ENCODE data around the gene SPTAN1. TPM values are rescaled to one million over a fixed set of nuclear protein-coding genes. Genes with fewer than 3 reads are reported as not detected.

Gene SPTAN1
- total and polyA plus RNA-seq, 2 of the 4 experiments (the other 2 are of a cell fraction) = 275 to 327 TPM

DNA sequence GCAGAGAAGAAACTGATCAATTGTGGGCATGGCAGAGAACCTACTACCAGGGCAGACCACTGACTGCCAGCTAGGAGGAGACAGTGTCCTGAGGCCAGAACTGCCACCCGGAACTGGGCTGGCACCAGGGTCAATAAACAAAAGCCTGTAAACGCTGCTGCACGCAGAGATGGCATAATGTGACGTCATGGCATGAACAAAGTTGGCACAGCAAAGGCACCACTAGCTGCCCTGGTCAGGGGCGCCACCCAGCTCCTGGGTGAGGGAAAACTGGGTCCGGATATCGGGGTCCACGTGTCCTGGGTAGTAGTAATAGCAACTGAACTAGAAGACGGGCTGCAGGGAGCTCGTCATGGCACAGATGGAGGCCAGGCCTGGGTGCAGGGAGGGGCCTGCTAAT, 72.2 kb downstream of the SPTAN1 start:
- no TSS peak for BruUV-seq (replicated peaks)
- Histone ChIP-seq H3K23ac (ENCODE audit: low read depth, low read length) (no peak overlapping the region), H2AK9ac (replicated peaks; ENCODE audit: low read depth, low read length, poor library complexity) (no peak overlapping the region), H4K8ac (ENCODE audit: low read depth in 2 of 2, low read length in 2 of 2) (no peak overlapping the region), H3K36me3 (ENCODE audit: control insufficient read depth, insufficient read depth, low read length) (peaks cover 90% of the 10 kb centered on the region), H3K9ac (ENCODE audit: low read depth, low read length) (no peak overlapping the region), H3K27me3 (ENCODE audit: control insufficient read depth, insufficient read depth, low read length) (no peaks in the 10 kb centered on the region), H2BK120ac (ENCODE audit: low read depth, low read length) (no peak overlapping the region), H4K91ac (ENCODE audit: insufficient read depth, low read depth, low read length) (no peak overlapping the region), H2AFZ (replicated peaks; ENCODE audit: low read length, poor library complexity) (no peak overlapping the region), H4K5ac (ENCODE audit: low read depth, low read length) (no peak overlapping the region), H3K4me3 (ENCODE audit: insufficient read depth, low read depth, low read length) (no peak overlapping the region), H3K4ac (ENCODE audit: low read depth, low read length) (no peak overlapping the region), H3K9me1 (ENCODE audit: insufficient read depth, low read length) (no peaks in the 10 kb centered on the region), H3K56ac (ENCODE audit: extremely low read depth, insufficient read depth, low read length) (no peak overlapping the region), H3K27ac (ENCODE audit: insufficient read depth, low read length) (no peak overlapping the region), H3K14ac (replicated peaks; ENCODE audit: low read depth, low read length) (no peak overlapping the region), H2BK20ac (ENCODE audit: low read depth, low read length) (no peak overlapping the region), H3K79me1 (ENCODE audit: low read depth in 1 of 2, low read length in 2 of 2) (peaks cover 7 to 19% of the 10 kb centered on the region in 2 experiments; a peak in 3 of 4 replicates), H3K18ac (ENCODE audit: low read depth, low read length) (no peak overlapping the region), H3K9me3 (ENCODE audit: control insufficient read depth, insufficient read depth, low read length) (no peaks in the 10 kb centered on the region), H3K4me1 (ENCODE audit: control insufficient read depth, insufficient read depth, low read length) (no peaks in the 10 kb centered on the region), H3K4me2 (ENCODE audit: low read depth, low read length) (no peak overlapping the region), H2BK5ac (ENCODE audit: low read depth, low read length, poor library complexity, severe bottlenecking) (no peak overlapping the region), H2AK5ac (ENCODE audit: low read depth, low read length) (no peak overlapping the region), H2BK15ac (ENCODE audit: low read depth, low read length) (no peak overlapping the region), H4K20me1 (ENCODE audit: insufficient read depth, low read length) (peaks cover 3% of the 10 kb centered on the region; the same call in 1 of the 2 replicates)
- in situ Hi-C loops (cut with MboI; ENCODE audit: low sequenced_read_pairs) = no loop called here
- ATAC-seq (ENCODE audit: low read depth) = no peak
- WGBS, 2 experiments (ENCODE audit: extremely low coverage in 2 of 2, insufficient read length in 1 of 2) = 81% methylated on average over 7 of the region's 10 CpGs; no CpG with 5 or more reads in 1 of the 2 experiments
- TF ChIP-seq CHD1 (IDR thresholded peaks at IDR 0.05; ENCODE audit: low read depth, low read length) = no peak
- no peak for TF ChIP-seq MXI1 (IDR thresholded peaks at IDR 0.05; ENCODE audit: borderline replicate concordance, low read depth, low read length)
- TF ChIP-seq, protein P1, sequence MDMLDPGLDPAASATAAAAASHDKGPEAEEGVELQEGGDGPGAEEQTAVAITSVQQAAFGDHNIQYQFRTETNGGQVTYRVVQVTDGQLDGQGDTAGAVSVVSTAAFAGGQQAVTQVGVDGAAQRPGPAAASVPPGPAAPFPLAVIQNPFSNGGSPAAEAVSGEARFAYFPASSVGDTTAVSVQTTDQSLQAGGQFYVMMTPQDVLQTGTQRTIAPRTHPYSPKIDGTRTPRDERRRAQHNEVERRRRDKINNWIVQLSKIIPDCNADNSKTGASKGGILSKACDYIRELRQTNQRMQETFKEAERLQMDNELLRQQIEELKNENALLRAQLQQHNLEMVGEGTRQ (IDR thresholded peaks at IDR 0.05; ENCODE audit: low read depth, low read length) = no peak
- TF ChIP-seq BHLHE40 (IDR thresholded peaks at IDR 0.05; ENCODE audit: low read depth, low read length) = no peak
- no peak for TF ChIP-seq SMC3 (IDR thresholded peaks at IDR 0.05; ENCODE audit: low read depth, low read length)
- TF ChIP-seq RFX5 (IDR thresholded peaks at IDR 0.05; ENCODE audit: low read depth, low read length) = no peak
- no peak for TF ChIP-seq RAD21 (IDR thresholded peaks at IDR 0.05; ENCODE audit: low read length)
- no peak for TF ChIP-seq CEBPB (IDR thresholded peaks at IDR 0.05; ENCODE audit: low read depth, low read length)
- TF ChIP-seq MAFK (IDR thresholded peaks at IDR 0.05; ENCODE audit: low read depth, low read length) = no peak
- TF ChIP-seq RCOR1 (IDR thresholded peaks at IDR 0.05; ENCODE audit: insufficient replicate concordance, low read length) = no peak
- TF ChIP-seq, protein P2, sequence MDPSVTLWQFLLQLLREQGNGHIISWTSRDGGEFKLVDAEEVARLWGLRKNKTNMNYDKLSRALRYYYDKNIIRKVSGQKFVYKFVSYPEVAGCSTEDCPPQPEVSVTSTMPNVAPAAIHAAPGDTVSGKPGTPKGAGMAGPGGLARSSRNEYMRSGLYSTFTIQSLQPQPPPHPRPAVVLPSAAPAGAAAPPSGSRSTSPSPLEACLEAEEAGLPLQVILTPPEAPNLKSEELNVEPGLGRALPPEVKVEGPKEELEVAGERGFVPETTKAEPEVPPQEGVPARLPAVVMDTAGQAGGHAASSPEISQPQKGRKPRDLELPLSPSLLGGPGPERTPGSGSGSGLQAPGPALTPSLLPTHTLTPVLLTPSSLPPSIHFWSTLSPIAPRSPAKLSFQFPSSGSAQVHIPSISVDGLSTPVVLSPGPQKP (IDR thresholded peaks at IDR 0.05; ENCODE audit: borderline replicate concordance, low read depth, low read length) = no peak
- TF ChIP-seq FOS (IDR thresholded peaks at IDR 0.05; ENCODE audit: low read depth, low read length) = no peak
- no peak for TF ChIP-seq NFE2L2 (IDR thresholded peaks at IDR 0.05; ENCODE audit: low read depth, low read length)
- TF ChIP-seq POLR2A (IDR thresholded peaks at IDR 0.05; ENCODE audit: low read depth, low read length) = no peak
- TF ChIP-seq, protein P3, sequence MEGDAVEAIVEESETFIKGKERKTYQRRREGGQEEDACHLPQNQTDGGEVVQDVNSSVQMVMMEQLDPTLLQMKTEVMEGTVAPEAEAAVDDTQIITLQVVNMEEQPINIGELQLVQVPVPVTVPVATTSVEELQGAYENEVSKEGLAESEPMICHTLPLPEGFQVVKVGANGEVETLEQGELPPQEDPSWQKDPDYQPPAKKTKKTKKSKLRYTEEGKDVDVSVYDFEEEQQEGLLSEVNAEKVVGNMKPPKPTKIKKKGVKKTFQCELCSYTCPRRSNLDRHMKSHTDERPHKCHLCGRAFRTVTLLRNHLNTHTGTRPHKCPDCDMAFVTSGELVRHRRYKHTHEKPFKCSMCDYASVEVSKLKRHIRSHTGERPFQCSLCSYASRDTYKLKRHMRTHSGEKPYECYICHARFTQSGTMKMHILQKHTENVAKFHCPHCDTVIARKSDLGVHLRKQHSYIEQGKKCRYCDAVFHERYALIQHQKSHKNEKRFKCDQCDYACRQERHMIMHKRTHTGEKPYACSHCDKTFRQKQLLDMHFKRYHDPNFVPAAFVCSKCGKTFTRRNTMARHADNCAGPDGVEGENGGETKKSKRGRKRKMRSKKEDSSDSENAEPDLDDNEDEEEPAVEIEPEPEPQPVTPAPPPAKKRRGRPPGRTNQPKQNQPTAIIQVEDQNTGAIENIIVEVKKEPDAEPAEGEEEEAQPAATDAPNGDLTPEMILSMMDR (conservative IDR thresholded peaks at IDR 0.05; ENCODE audit: low read depth, low read length) = no peak
- TF ChIP-seq MAZ (IDR thresholded peaks at IDR 0.05; ENCODE audit: borderline replicate concordance, low read depth, low read length) = no peak
- CTCF ChIA-PET = no interaction called here
- POLR2A ChIA-PET (ENCODE audit: unreplicated experiment) = no interaction called here
- dilution Hi-C loops (cut with HindIII; ENCODE audit: low sequenced_read_pairs, unreplicated experiment) = no loop called here
- intact Hi-C loops (cut with micrococcal nuclease) = loop anchor here (5.0 kb wide), 1 partner anchor 42 kb away; no protein-coding TSS in a partner anchor
- no peak for DNase-seq
